HepG2 (cell line): Measurements from ENCODE around the gene CCDC142. TPM values are rescaled to one million over a fixed set of nuclear protein-coding genes. Genes with fewer than 3 reads are reported as not detected.

Source experiments
- BRF2 ChIP-seq: sonication (generic); formaldehyde crosslinking; IDR thresholded peaks from 2 replicates; pipeline ENCODE4 v1.8.1; 2022; ENCODE audit warnings: mild to moderate bottlenecking, missing genetic modification reagents
- CENPBD1 ChIP-seq: sonication (generic); formaldehyde crosslinking; IDR thresholded peaks from 2 replicates; pipeline ENCODE4 v1.8.0; 2022; ENCODE audit warnings: missing genetic modification reagents, low read depth, mild to moderate bottlenecking, borderline replicate concordance
- CHCHD3 ChIP-seq: sonication (generic); formaldehyde crosslinking; IDR thresholded peaks from 2 replicates; pipeline ENCODE4 v1.8.0; 2022; ENCODE audit warnings: mild to moderate bottlenecking, missing genetic modification reagents, moderate library complexity
- EHMT2 ChIP-seq: fragments of 200-600 bp; sonication (generic); IDR thresholded peaks from 2 replicates; pipeline ENCODE4 v1.7.0; 2017; ENCODE audit warnings: antibody characterized with exemption, low read depth, low read length, borderline replicate concordance
- FOSL1 ChIP-seq: sonication (generic); formaldehyde crosslinking; IDR thresholded peaks from 2 replicates; pipeline ENCODE4 v1.9.0; 2021; ENCODE audit warnings: missing genetic modification reagents, borderline replicate concordance
- GABPA ChIP-seq, 2 experiments: IDR thresholded peaks; 2 replicates each; pipeline ENCODE4 v1.6.1; 2011 to 2016; ENCODE audit warnings: low read depth in 2 of 2, low read length in 1 of 2, missing biosample characterization in 1 of 2, missing genetic modification characterization in 1 of 2
- HNRNPUL1 ChIP-seq: fragments of 200-400 bp; formaldehyde crosslinking; IDR thresholded peaks from 2 replicates; pipeline ENCODE4 v1.6.1; 2017; ENCODE audit warnings: low read depth, mild to moderate bottlenecking, low read length, moderate library complexity
- NFE2 ChIP-seq: sonication (generic); formaldehyde crosslinking; IDR thresholded peaks from 2 replicates; pipeline ENCODE4 v1.4.0; 2020; ENCODE audit warnings: missing genetic modification reagents
- PCBP1 ChIP-seq: fragments of 200-400 bp; formaldehyde crosslinking; IDR thresholded peaks from 2 replicates; pipeline ENCODE4 v1.6.1; 2017; ENCODE audit warnings: mild to moderate bottlenecking, low read depth, low read length, borderline replicate concordance
- PLRG1 ChIP-seq: fragments of 450-650 bp; conservative IDR thresholded peaks from 2 replicates; pipeline ENCODE4 v1.6.1; 2016
- TCF7L2 ChIP-seq: IDR thresholded peaks from 2 replicates; pipeline ENCODE4 v1.6.1; 2011; ENCODE audit warnings: mild to moderate bottlenecking, low read depth, low read length, moderate library complexity
- TFAP4 ChIP-seq: sonication (generic); IDR thresholded peaks from 2 replicates; pipeline ENCODE4 v1.6.1; 2016; ENCODE audit warnings: low read depth, borderline replicate concordance
- ZBTB37 ChIP-seq: sonication (generic); formaldehyde crosslinking; IDR thresholded peaks from 2 replicates; pipeline ENCODE4 v1.4.0; 2020; ENCODE audit warnings: mild to moderate bottlenecking, missing genetic modification reagents
- ZEB1 ChIP-seq: IDR thresholded peaks from 2 replicates; pipeline ENCODE4 v1.6.1; 2012; ENCODE audit warnings: mild to moderate bottlenecking, low read depth, inconsistent platforms; ENCODE audit not compliant: insufficient replicate concordance
- ZFP62 ChIP-seq: sonication (generic); formaldehyde crosslinking; IDR thresholded peaks from 2 replicates; pipeline ENCODE4 v1.4.0; 2020; ENCODE audit warnings: missing genetic modification reagents
- ZFYVE20 ChIP-seq: sonication (generic); formaldehyde crosslinking; IDR thresholded peaks from 2 replicates; pipeline ENCODE4 v1.8.0; 2023; ENCODE audit warnings: low read depth, mild to moderate bottlenecking, moderate library complexity, missing genetic modification reagents, borderline replicate concordance
- ZNF18 ChIP-seq: sonication (generic); formaldehyde crosslinking; IDR thresholded peaks from 2 replicates; pipeline ENCODE4 v1.8.0; 2022; ENCODE audit warnings: mild to moderate bottlenecking, missing genetic modification reagents; ENCODE audit not compliant: insufficient replicate concordance
- ZNF496 ChIP-seq: sonication (generic); formaldehyde crosslinking; IDR thresholded peaks from 2 replicates; pipeline ENCODE4 v1.8.1; 2023; ENCODE audit warnings: mild to moderate bottlenecking, moderate library complexity, missing genetic modification reagents; ENCODE audit not compliant: insufficient replicate concordance
- ZNF513 ChIP-seq: sonication (generic); formaldehyde crosslinking; conservative IDR thresholded peaks from 2 replicates; pipeline ENCODE4 v1.5.0; 2020; ENCODE audit warnings: missing genetic modification reagents
- ZNF598 ChIP-seq: sonication (generic); formaldehyde crosslinking; IDR thresholded peaks from 2 replicates; pipeline ENCODE4 v1.5.1; 2020; ENCODE audit warnings: mild to moderate bottlenecking, missing genetic modification reagents, borderline replicate concordance
- ZNF878 ChIP-seq: sonication (generic); formaldehyde crosslinking; IDR thresholded peaks from 2 replicates; pipeline ENCODE4 v1.8.1; 2023; ENCODE audit warnings: mild to moderate bottlenecking, missing genetic modification reagents, moderate library complexity
- polyA plus RNA-seq, 8 experiments: library from polyadenylated mRNA; depleted of rRNA in 3 of 8; stranded (reverse) in 7 of 8; unstranded in 1 of 8; fragments of >200 nt; fragmentation: Illumina TruSeq in 4 of 8; extraction: Trizol in 4 of 8; gene quantifications; 2 replicates each; pipeline versions ENCODE4 v1.2.1 to v1.2.3, GENCODE V29; 2011 to 2016; ENCODE audit warnings: low read depth in 4 of 8, missing spikeins in 1 of 8, mixed read lengths in 1 of 8; ENCODE audit not compliant: insufficient read depth in 1 of 8
- total RNA-seq, 5 experiments: library from RNA; depleted of rRNA; stranded (reverse); fragments of >200 nt; fragmentation: Illumina TruSeq; extraction: Trizol; gene quantifications; 2 replicates each; pipeline ENCODE4 v1.2.3, GENCODE V29; 2016; ENCODE audit warnings: low read depth in 1 of 5

Gene CCDC142
- total and polyA plus RNA-seq, 2 of the 13 experiments (the other 11 are each of a cell fraction or from before 2014, with no cell fraction given), result 14.7 to 30.4 TPM

- no peak; the same call in 1 of the 2 replicates for TF ChIP-seq TFAP4
- TF ChIP-seq HNRNPUL1, result no peak
- no peak for TF ChIP-seq FOSL1 (CRISPR knock-in tag)
- no peak for TF ChIP-seq PCBP1
- TF ChIP-seq GABPA (IDR thresholded peaks at IDR 0.05; ENCODE audit: low read depth, low read length), result no peak; the same call in 1 of the 2 replicates
- peak; percentile 88 for TF ChIP-seq GABPA (CRISPR knock-in tag; IDR thresholded peaks at IDR 0.05; ENCODE audit: low read depth)
- no peak for TF ChIP-seq ZBTB37 (CRISPR knock-in tag)
- TF ChIP-seq ZNF878 (CRISPR knock-in tag), result peak; percentile 52; the same call in 1 of the 2 replicates
- peak; percentile 73 for TF ChIP-seq ZNF598 (CRISPR knock-in tag)
- TF ChIP-seq CHCHD3, result no peak
- no peak for TF ChIP-seq ZFP62 (CRISPR knock-in tag)
- TF ChIP-seq ZNF18 (CRISPR knock-in tag), result peak; percentile 75
- TF ChIP-seq NFE2 (CRISPR knock-in tag), result no peak
- no peak for TF ChIP-seq ZNF496 (CRISPR knock-in tag)
- TF ChIP-seq ZNF513 (CRISPR knock-in tag), result no peak
- TF ChIP-seq ZFYVE20, result no peak
- TF ChIP-seq EHMT2, result no peak
- TF ChIP-seq PLRG1, result no peak
- TF ChIP-seq CENPBD1, result no peak
- TF ChIP-seq BRF2 (CRISPR knock-in tag), result no peak
- TF ChIP-seq TCF7L2, result no peak
- peak; percentile 88 for TF ChIP-seq ZEB1
Observed at GRCh38 chr2:74525717-74526648, 43.2 kb upstream of the CCDC142 start, which contains the start of gene DQX1 (continued).
